HepG2 (cell line): ENCODE results near the gene VRK3. TPM values are rescaled to one million over a fixed set of nuclear protein-coding genes. Genes with fewer than 3 reads are reported as not detected.

Experiments used
- ATAC-seq: fragments of 200-7000 bp; cut with Tn5 transposase; 3 replicates; pipeline ENCODE4 v1.9.1; 2020; ENCODE audit warnings: mild to moderate bottlenecking, moderate library complexity
- BruUV-seq: library from RNA; stranded (reverse); fragments of 400-500 nt; replicated peaks from 2 replicates; lab custom pipeline; 2021; lab: Mats Ljungman, UMichigan
- CTCF ChIA-PET: fragments of 300-600 bp; formaldehyde crosslinking; extraction: SDS; loops from one replicate; lab custom pipeline; 2021; ENCODE audit warnings: low total read pairs, inconsistent platforms, low intra/inter-chr PET ratio; lab: Yijun Ruan, JAX
- POLR2A ChIA-PET: fragments of 350-600 bp; sonication (Branson Sonifier 250); formaldehyde crosslinking; loops from one replicate; lab custom pipeline; 2020; ENCODE audit warnings: antibody characterized with exemption, inconsistent platforms; lab: Yijun Ruan, JAX
- DNase-seq: peaks from one replicate; pipeline ENCODE4 v3.0.0-alpha.2; 2015; ENCODE audit warnings: low spot score
- FAIRE-seq: peaks from 3 replicates; lab custom pipeline; 2011; peaks lifted over from hg19 to GRCh38; lab: Jason Lieb, UNC
- H2AFZ ChIP-seq: one replicate; pipeline ENCODE4 v1.6.1; 2011; ENCODE audit warnings: low read length, inconsistent platforms
- H3K27ac ChIP-seq: fragments of 300-600 bp; 3 replicates; pipeline ENCODE4 v1.8.0; 2011; ENCODE audit warnings: mixed run types, mild to moderate bottlenecking, mixed read lengths, low read length, inconsistent platforms; ENCODE audit not compliant: insufficient read depth; ENCODE audit errors: extremely low read length
- H3K27me3 ChIP-seq, 2 experiments: fragments of 200-600 bp in 1 of 2; 2 replicates in 1 of 2; 3 replicates in 1 of 2; pipeline versions ENCODE4 v1.6.0 to v1.8.0; 2011; ENCODE audit warnings: low read length in 2 of 2, mild to moderate bottlenecking in 2 of 2, moderate library complexity in 2 of 2, inconsistent platforms in 1 of 2; ENCODE audit not compliant: insufficient read depth in 2 of 2, control insufficient read depth in 1 of 2
- H3K36me3 ChIP-seq, 2 experiments: fragments of 200-600 bp in 1 of 2; replicated peaks in 1 of 2; 2 replicates in 1 of 2; 3 replicates in 1 of 2; pipeline versions ENCODE4 v1.5.1 to v1.8.0; 2011; ENCODE audit warnings: low read length in 2 of 2, inconsistent platforms in 1 of 2; ENCODE audit not compliant: insufficient read depth in 2 of 2, control insufficient read depth in 1 of 2
- H3K4me1 ChIP-seq: 2 replicates; pipeline ENCODE4 v1.5.1; 2012; ENCODE audit warnings: low read length, inconsistent platforms; ENCODE audit not compliant: insufficient read depth
- H3K4me2 ChIP-seq: 2 replicates; pipeline ENCODE4 v1.6.0; 2011; ENCODE audit warnings: low read depth, low read length, inconsistent platforms
- H3K4me3 ChIP-seq, 3 experiments: fragments of 200-600 bp in 1 of 3; sonication (generic), shearing (Covaris generic) in 1 of 3; replicated peaks in 1 of 3; 2 replicates each; pipeline ENCODE4 v1.5.1; 2011 to 2016; ENCODE audit warnings: low read length in 3 of 3, inconsistent platforms in 2 of 3, low read depth in 2 of 3, mild to moderate bottlenecking in 2 of 3, control low read depth in 1 of 3, mixed read lengths in 1 of 3; ENCODE audit not compliant: insufficient read depth in 1 of 3
- H3K79me2 ChIP-seq: one replicate; pipeline ENCODE4 v1.6.1; 2011; ENCODE audit warnings: low read length, inconsistent platforms; ENCODE audit not compliant: insufficient read depth
- H3K9ac ChIP-seq: 2 replicates; pipeline ENCODE4 v1.6.0; 2011; ENCODE audit warnings: mild to moderate bottlenecking, low read depth, low read length, inconsistent platforms; ENCODE audit not compliant: insufficient read depth
- H3K9me3 ChIP-seq: 2 replicates; pipeline ENCODE4 v1.5.1; 2012; ENCODE audit warnings: mild to moderate bottlenecking, low read length
- H4K20me1 ChIP-seq: 2 replicates; pipeline ENCODE4 v1.6.0; 2011; ENCODE audit warnings: inconsistent platforms, mild to moderate bottlenecking, low read length, moderate library complexity; ENCODE audit not compliant: insufficient read depth
- CBX5 ChIP-seq: sonication (generic); formaldehyde crosslinking; IDR thresholded peaks from 2 replicates; pipeline ENCODE4 v1.4.0; 2020; ENCODE audit warnings: missing genetic modification reagents, borderline replicate concordance
- DNMT1 ChIP-seq: sonication (generic); formaldehyde crosslinking; IDR thresholded peaks from 2 replicates; pipeline ENCODE4 v1.5.1; 2020; ENCODE audit warnings: mild to moderate bottlenecking, missing genetic modification reagents
- GABPB1 ChIP-seq: IDR thresholded peaks from 2 replicates; pipeline ENCODE4 v1.6.1; 2016; ENCODE audit warnings: mild to moderate bottlenecking, missing genetic modification reagents, moderate library complexity, missing compliant biosample characterization
- HMG20A ChIP-seq: IDR thresholded peaks from 2 replicates; pipeline ENCODE4 v1.6.1; 2016; ENCODE audit warnings: borderline replicate concordance
- NRL ChIP-seq: sonication (generic); formaldehyde crosslinking; IDR thresholded peaks from 2 replicates; pipeline ENCODE4 v1.5.0; 2020; ENCODE audit warnings: missing genetic modification reagents, mild to moderate bottlenecking, moderate library complexity, borderline replicate concordance
- SALL2 ChIP-seq: sonication (generic); formaldehyde crosslinking; IDR thresholded peaks from 2 replicates; pipeline ENCODE4 v1.8.1; 2023; ENCODE audit warnings: mild to moderate bottlenecking, missing genetic modification reagents, inconsistent platforms
- SP5 ChIP-seq: IDR thresholded peaks from 2 replicates; pipeline ENCODE4 v1.6.1; 2016; ENCODE audit warnings: low read depth, borderline replicate concordance
- ZMYM2 ChIP-seq: sonication (generic); formaldehyde crosslinking; IDR thresholded peaks from 2 replicates; pipeline ENCODE4 v1.8.0; 2022; ENCODE audit warnings: mild to moderate bottlenecking, missing genetic modification reagents
- ZNF260 ChIP-seq: sonication (generic); formaldehyde crosslinking; IDR thresholded peaks from 2 replicates; pipeline ENCODE4 v1.4.0; 2020; ENCODE audit warnings: missing genetic modification reagents, low read depth, mild to moderate bottlenecking, borderline replicate concordance
- ZNF326 ChIP-seq: sonication (generic); formaldehyde crosslinking; IDR thresholded peaks from 2 replicates; pipeline ENCODE4 v1.4.0; 2020; ENCODE audit warnings: missing genetic modification reagents, borderline replicate concordance
- ZNF431 ChIP-seq: sonication (generic); formaldehyde crosslinking; IDR thresholded peaks from 2 replicates; pipeline ENCODE4 v1.9.0; 2022; ENCODE audit warnings: missing genetic modification reagents, low read depth, mild to moderate bottlenecking, borderline replicate concordance
- ZNF782 ChIP-seq: sonication (generic); formaldehyde crosslinking; IDR thresholded peaks from 2 replicates; pipeline ENCODE4 v1.4.0; 2020; ENCODE audit warnings: missing genetic modification reagents, mild to moderate bottlenecking, borderline replicate concordance
- WGBS: methylation state at CpG from one replicate; pipeline ENCODE4 v1.1.6; 2017; ENCODE audit warnings: low lambda C conversion rate; 5-methylcytosine and 5-hydroxymethylcytosine counted together
- in situ Hi-C: cut with HindIII; loops from 2 replicates; pipeline ENCODE4 v1.10.0; 2017; ENCODE audit warnings: low pct_unique_long_range_greater_than_20kb; ENCODE audit not compliant: extremely low pct_ligation_motif_present
- intact Hi-C: fragments of 100-400 bp; cut with micrococcal nuclease; formaldehyde crosslinking; loops from one replicate; pipeline ENCODE4 v1.10.0; 2022; ENCODE audit not compliant: unreplicated experiment
- polyA plus RNA-seq, 8 experiments: library from polyadenylated mRNA; depleted of rRNA in 3 of 8; stranded (reverse) in 7 of 8; unstranded in 1 of 8; fragments of >200 nt; fragmentation: Illumina TruSeq in 4 of 8; extraction: Trizol in 4 of 8; gene quantifications; 2 replicates each; pipeline versions ENCODE4 v1.2.1 to v1.2.3, GENCODE V29; 2011 to 2016; ENCODE audit warnings: low read depth in 4 of 8, missing spikeins in 1 of 8, mixed read lengths in 1 of 8; ENCODE audit not compliant: insufficient read depth in 1 of 8
- total RNA-seq, 5 experiments: library from RNA; depleted of rRNA; stranded (reverse); fragments of >200 nt; fragmentation: Illumina TruSeq; extraction: Trizol; gene quantifications; 2 replicates each; pipeline ENCODE4 v1.2.3, GENCODE V29; 2016; ENCODE audit warnings: low read depth in 1 of 5
- TF ChIP-seq, protein P1 (sequence below): sonication (generic); formaldehyde crosslinking; IDR thresholded peaks from 2 replicates; pipeline ENCODE4 v1.4.0; 2020; ENCODE audit warnings: missing genetic modification reagents, mild to moderate bottlenecking, borderline replicate concordance
- TF ChIP-seq, protein P2 (sequence below): fragments of 450-650 bp; IDR thresholded peaks from 2 replicates; pipeline ENCODE4 v1.6.1; 2017; ENCODE audit warnings: mild to moderate bottlenecking

Gene VRK3
- total and polyA plus RNA-seq, 2 of the 13 experiments (the other 11 are each of a cell fraction or from before 2014, with no cell fraction given) = 23.8 to 28.3 TPM

DNA sequence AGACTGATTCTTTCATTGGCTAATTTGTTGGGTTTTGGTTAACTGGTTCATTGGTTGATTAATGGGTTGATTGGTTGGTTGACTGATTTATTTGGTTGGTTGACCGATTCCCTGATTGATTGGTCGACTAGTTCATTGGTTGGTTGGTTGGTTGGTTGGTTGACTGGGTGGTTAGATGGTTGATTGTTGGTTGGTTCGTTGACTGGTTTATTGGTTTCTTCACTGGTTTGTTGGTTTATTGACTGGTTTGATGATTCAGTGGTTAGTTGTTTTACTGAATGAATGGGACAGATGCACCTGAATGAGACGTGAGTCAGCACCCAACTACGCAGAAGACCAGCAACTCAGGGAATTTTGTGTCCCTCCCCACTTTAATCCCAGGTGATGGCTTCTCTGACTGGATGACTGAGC is 93.1 kb downstream of the VRK3 start:
- no peak overlapping the region for H3K27ac ChIP-seq
- no peak overlapping the region for H3K4me2 ChIP-seq
- H3K36me3 ChIP-seq = peaks cover 5 to 11% of the 10 kb centered on the region in 2 experiments; a peak in 4 of 5 replicates
- no peaks in the 10 kb centered on the region; a peak in 1 of 5 replicates for H3K27me3 ChIP-seq
- no peak for ATAC-seq
- no peaks in the 10 kb centered on the region for H4K20me1 ChIP-seq
- intact Hi-C loops = no loop called here
- TF ChIP-seq NRL (CRISPR knock-in tag) (no peak), CBX5 (no peak), ZMYM2 (no peak), SALL2 (CRISPR knock-in tag) (no peak), ZNF326 (CRISPR knock-in tag) (no peak), SP5 (no peak), ZNF260 (CRISPR knock-in tag) (no peak), GABPB1 (CRISPR knock-in tag) (no peak), ZNF782 (CRISPR knock-in tag) (no peak), ZNF431 (CRISPR knock-in tag) (no peak), HMG20A (no peak), DNMT1 (CRISPR knock-in tag) (no peak)
- TF ChIP-seq, protein P1, sequence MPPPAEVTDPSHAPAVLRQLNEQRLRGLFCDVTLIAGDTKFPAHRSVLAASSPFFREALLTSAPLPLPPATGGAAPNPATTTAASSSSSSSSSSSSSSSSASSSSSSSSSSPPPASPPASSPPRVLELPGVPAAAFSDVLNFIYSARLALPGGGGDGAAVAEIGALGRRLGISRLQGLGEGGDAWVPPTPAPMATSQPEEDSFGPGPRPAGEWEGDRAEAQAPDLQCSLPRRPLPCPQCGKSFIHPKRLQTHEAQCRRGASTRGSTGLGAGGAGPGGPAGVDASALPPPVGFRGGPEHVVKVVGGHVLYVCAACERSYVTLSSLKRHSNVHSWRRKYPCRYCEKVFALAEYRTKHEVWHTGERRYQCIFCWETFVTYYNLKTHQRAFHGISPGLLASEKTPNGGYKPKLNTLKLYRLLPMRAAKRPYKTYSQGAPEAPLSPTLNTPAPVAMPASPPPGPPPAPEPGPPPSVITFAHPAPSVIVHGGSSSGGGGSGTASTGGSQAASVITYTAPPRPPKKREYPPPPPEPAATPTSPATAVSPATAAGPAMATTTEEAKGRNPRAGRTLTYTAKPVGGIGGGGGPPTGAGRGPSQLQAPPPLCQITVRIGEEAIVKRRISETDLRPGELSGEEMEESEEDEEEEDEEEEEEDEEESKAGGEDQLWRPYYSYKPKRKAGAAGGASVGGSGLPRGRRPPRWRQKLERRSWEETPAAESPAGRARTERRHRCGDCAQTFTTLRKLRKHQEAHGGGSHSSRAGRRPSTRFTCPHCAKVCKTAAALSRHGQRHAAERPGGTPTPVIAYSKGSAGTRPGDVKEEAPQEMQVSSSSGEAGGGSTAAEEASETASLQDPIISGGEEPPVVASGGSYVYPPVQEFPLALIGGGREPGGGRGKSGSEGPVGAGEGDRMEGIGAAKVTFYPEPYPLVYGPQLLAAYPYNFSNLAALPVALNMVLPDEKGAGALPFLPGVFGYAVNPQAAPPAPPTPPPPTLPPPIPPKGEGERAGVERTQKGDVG (CRISPR knock-in tag) = no peak
- TF ChIP-seq, protein P2, sequence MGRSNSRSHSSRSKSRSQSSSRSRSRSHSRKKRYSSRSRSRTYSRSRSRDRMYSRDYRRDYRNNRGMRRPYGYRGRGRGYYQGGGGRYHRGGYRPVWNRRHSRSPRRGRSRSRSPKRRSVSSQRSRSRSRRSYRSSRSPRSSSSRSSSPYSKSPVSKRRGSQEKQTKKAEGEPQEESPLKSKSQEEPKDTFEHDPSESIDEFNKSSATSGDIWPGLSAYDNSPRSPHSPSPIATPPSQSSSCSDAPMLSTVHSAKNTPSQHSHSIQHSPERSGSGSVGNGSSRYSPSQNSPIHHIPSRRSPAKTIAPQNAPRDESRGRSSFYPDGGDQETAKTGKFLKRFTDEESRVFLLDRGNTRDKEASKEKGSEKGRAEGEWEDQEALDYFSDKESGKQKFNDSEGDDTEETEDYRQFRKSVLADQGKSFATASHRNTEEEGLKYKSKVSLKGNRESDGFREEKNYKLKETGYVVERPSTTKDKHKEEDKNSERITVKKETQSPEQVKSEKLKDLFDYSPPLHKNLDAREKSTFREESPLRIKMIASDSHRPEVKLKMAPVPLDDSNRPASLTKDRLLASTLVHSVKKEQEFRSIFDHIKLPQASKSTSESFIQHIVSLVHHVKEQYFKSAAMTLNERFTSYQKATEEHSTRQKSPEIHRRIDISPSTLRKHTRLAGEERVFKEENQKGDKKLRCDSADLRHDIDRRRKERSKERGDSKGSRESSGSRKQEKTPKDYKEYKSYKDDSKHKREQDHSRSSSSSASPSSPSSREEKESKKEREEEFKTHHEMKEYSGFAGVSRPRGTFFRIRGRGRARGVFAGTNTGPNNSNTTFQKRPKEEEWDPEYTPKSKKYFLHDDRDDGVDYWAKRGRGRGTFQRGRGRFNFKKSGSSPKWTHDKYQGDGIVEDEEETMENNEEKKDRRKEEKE = no peak
- peaks cover 20% of the 10 kb centered on the region for H3K4me1 ChIP-seq
- no peak for DNase-seq
- no peak overlapping the region for H3K4me3 ChIP-seq
- ChIA-PET POLR2A (no interaction called here), CTCF (no interaction called here)
- no TSS peak for BruUV-seq
- H3K9ac ChIP-seq = no peak overlapping the region
- H3K9me3 ChIP-seq = no peaks in the 10 kb centered on the region
- H3K79me2 ChIP-seq = peaks cover 20% of the 10 kb centered on the region
- WGBS = 94% methylated on average over 5 of the region's 5 CpGs
- in situ Hi-C loops = no loop called here
- FAIRE-seq = no peak
- no peak overlapping the region for H2AFZ ChIP-seq
